ENCODE results near the gene GOLGA1.

Gene GOLGA1

DNA sequence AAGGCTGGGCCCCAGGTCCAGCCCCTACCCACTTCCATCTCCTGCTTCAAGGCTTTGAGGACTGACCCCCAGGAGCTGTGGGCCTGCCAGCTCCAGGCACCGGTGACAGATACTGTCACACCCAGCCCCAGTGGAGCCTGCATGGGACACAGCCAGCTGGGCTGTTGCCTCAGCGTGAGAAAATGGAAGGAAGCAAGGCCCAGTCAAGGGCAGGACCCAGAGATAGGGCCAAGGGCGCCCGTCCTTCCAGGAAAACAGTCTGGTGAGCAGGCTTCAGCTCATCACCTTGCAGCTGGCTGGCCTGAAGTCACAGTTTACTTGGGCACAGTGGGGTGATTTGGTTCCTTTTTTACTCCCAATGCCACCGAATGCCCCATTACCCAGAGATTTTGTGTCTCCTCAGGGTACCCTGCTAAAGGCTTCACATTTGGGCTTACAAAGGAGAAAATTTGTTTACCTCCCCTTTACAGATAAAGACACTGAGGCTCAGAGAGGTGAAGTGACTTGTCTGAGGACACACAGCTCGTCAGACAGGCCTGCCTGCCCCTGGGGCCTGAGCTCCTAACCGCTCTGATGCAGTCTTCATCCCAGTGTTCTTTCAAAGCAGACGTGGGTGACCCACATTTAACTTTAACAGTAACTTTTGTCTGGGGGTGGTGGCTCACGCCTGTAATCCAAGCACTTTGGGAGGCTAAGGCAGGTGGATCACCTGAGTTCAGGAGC is 109.1 kb downstream of the GOLGA1 start:
- DNase-seq: no peak

DNA sequence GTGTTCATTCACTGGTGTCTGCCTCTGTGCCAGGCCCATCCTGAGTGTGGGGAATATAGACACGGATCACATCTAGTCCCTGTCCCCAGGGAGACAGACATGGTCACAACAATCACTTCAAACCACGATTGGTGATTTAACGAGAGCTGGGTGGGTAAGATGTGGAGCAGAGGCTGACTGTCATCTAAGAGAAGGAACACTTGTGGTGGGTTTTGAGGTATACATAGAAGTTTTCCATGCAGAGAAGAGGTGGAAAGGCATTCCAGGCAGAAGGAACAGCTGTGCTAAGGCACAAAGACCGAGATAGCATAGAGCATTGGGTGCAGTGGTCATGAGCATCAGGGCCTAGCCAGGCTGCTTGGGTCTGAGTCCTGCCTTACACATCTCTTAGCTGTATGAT is 110.3 kb downstream of the GOLGA1 start:
- no peak for DNase-seq

DNA sequence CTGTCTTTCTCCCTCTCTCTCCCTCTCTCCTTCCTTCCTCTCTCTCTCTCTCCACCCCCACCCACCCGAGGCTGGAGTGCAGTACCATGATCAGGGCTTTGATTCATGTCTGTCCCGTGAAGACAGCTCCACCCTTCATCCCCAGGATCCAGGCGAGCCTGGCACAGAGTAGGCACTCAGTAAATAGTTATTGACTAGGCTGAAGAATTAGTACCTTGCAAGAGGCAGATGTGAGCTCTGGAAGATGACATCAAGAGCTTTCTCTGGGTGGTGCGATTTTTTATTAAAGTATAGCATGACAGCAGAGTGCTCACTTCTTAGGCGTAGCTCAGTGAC is 111.6 kb downstream of the GOLGA1 start:
- no peak for DNase-seq

- no peak for DNase-seq
These were observed 112.2 kb downstream of the GOLGA1 start for GRCh38 chr9:124828489-124829333.

Measured in stimulated activated CD4-positive, alpha-beta T cell treated with anti-CD3 and anti-CD28 coated beads, Interleukin-4, amount 100 ng/mL, for 1 hour (primary cell).